CMK (cell line): ENCODE measurements around the gene SAMD4A.
A peak's percentile ranks its signal among the peaks of the same experiment; 100 is the strongest.

Source experiments
- DNase-seq: peaks from one replicate; pipeline ENCODE4 v3.0.0-alpha.2; 2010; ENCODE audit warnings: low read depth

The SAMD4A gene

DNA sequence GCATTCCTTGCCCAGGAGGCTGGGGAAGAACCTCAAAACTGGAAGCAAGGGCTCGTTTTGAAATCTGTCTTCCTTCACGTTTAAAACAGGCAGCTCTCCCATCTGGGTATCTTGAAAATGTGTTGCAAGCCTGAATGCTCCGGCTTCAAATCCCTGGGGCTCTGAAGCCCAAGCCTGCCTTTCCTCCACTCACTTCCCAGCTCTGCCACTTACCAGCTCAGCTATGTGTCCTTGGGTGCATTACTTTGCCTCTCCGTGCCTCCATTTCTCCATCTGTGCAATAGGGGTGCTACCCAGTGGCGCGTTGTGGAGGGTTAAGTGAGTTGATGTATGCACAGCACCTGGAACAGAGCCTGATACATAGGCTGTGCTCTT is 238.1 kb downstream of the SAMD4A start:
- no peak for DNase-seq

DNA sequence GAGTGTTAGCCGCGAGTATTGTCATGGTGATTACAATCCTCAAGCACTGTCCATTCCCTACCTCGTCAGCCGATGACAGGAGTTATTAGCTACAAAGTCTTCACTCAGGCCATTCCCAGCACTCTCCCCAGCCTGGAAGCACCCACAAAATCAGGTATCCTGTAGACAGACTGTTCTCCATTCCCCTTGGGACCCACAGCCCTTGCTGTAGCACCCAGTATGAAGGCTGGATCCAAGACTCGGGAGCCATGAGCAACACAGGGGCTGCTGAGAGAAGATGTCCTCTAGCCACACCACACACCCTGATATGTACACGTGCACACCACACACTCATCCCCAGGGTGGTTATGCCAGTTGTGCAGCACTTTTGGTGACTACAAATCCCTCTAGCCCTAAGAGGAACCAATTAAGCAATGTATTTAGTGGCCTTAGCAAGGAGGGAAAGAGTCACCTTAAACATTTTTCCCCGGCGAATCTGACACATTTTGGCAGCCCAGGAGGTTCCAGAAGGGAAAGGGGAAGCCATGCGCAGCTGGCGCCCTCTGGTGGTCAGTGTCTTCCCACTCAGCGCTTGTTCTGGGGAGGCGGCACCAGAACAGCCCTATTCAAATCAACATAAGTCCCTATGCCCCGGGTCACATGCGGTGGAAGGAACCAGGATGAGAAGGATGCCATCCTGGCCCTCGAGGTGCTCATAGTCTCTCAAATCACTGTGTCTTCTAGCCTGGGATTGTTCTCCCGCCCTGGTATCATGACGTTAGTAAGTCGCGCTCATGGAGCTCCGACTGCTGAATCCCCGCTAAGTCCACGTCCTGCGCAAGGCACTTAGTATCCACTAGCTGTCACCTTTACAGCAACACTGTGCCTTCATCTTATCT is 238.8 kb downstream of the SAMD4A start:
- peak; percentile 33 for DNase-seq

- DNase-seq = no peak
Observed at GRCh38 chr14:54806616-54807015, 239.7 kb downstream of the SAMD4A start.

GRCh38 chr14:54807428-54807827 is 240.5 kb downstream of the SAMD4A start:
- DNase-seq = no peak

DNA sequence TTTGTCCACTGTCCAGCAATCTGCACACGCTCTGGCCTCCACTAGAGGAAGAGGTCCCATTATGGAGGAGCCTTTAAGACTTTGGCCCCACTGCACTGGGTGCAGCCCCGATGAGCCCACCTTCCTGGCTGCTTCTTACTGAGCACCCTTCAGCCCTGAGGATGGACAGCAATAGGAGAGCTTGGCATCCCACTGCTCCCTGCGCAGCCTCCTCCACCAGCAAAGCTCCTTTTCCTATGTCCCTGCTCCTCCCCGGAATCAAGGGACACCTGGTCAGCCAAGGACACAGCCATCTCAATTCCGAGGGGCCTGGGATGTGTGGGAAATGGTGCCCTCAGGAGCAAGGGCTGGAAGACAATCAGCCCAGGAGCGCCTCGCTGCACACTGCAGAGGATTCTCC is 241.0 kb downstream of the SAMD4A start:
- no peak for DNase-seq

DNA sequence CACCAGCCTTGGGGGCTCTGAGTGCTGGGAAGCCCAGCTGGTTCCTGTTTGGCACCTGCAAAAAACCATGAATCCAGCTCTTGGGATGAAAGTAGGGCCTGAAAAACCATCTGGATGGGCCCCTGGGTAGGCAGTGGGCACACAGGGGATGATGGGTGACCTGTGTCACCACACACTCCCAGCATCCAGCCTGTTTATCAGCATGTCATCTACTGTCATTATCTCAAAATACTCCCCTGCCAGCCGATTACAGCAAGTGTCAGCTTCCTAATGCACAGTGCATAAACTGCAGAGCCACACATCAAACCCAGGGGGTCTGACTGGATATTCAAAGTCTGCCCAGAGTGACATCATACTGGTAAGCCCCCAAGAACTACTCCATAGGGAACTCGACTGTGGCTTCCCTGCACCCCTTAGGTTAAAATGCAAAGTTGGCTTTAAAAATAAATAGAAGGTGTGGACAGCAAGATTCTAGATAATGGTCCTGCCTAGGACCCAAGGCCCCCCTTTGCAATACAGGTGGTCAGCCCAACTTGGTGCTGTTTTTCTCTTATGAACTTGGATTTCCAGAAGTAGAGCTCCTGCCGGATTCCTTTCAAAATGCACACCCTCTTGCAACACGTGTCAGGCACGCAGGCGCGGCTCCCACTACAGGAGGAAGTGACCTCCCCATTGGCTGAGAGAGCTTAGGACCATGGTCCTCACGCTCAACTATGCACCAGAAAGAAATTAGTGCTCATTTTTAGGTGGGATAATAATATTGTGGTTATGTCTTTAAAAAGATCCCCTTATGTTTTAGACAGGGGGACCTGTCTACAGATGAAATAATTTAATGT is 241.6 kb downstream of the SAMD4A start:
- no peak for DNase-seq

DNA sequence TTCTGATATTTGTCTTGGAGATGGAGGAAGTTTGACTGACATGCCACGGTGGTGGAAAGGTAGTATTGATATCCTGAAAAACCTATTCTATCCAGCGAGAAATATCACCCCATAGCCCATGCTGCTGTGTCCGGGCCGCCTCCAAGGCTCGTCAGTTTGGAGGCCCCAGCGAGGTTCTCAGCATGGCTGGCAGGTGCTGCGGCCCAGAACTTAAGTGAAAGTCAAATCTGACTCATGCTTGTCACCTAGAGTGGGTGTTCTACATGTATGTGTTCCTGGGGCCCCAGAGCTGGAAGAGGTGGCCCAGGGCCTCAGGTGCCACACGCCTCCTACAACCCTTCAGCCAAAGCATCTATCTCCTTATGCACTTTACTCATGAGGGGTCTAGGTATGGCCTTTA is 242.8 kb downstream of the SAMD4A start:
- DNase-seq = no peak

DNA sequence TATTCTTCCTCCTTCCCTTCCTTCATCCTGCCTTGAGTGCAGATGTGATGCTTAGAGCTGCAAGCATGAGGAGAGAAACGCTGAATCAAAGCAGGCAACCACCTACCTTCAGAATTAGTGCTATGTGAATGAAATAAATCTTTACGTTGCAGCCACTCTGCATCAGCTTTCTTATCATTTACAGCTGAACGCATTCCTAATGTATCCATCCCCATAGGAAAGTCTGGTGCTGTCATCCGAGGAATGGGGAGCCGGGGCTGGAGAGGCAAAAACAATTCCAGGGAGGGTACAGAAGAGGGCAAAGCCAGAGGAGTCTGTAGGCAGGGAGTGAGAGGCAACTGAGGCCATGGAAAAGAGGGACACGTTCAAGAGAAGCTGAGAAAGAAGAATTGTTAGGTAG is 245.7 kb downstream of the SAMD4A start:
- no peak for DNase-seq

GRCh38 chr14:54813081-54813480 is 246.2 kb downstream of the SAMD4A start:
- DNase-seq = no peak

DNA sequence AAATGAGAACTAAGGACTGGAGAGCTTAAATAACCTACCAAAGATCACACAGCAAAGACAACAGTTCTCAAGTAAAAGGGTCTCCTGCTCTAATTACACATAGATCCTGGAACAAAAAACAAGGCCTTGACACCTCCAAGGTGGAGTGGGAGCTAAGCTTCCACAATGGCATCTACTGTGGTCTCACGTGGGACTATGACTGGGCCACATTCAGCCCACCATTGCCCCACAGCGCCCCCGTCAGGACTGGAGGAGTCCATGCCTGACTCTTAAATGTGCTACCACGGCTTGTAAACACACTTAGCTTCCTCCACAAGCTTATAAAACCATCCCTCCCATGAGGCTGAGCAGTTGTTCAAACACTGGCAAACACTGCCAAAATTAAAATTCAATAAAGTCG is 247.1 kb downstream of the SAMD4A start:
- no peak for DNase-seq

DNA sequence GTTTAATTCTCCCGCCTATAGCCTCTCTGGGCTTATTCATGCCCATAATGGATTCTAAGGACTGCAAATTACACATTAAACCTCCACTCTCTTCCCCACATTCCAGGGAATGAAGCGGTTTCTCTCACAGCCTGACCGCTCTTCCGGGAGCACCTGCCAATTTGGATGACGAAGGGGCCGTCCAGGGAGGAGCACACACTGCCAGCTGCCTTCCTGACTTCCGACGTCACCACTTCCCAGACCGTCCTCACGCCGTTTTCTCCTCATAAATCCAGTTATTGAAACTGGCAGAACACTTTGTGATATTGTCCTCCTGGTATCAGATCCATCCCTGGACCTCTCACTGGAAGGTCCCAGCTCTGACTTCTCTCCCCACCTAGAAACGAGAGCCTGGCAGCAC is 248.1 kb downstream of the SAMD4A start:
- no peak for DNase-seq

GRCh38 chr14:54815515-54815914 is 248.6 kb downstream of the SAMD4A start:
- DNase-seq = no peak

DNA sequence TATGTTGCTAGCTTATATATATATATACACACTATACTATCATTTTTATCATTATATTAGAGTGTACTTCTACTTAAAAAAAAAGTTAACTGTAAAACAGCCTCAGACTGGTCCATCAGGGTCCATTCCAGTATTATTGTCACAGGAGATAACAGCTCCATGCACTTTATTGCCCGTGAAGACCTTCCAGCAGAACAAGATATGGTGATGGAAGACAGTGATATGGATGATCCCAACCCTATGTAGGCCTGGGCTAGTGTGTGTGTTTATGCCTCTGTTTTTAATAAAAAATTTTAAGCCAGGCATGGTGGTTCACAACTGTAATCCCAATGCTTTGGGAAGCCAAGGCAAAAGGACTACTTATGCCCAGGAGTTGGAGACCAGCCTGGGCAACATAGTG is 249.5 kb downstream of the SAMD4A start:
- DNase-seq = no peak

DNA sequence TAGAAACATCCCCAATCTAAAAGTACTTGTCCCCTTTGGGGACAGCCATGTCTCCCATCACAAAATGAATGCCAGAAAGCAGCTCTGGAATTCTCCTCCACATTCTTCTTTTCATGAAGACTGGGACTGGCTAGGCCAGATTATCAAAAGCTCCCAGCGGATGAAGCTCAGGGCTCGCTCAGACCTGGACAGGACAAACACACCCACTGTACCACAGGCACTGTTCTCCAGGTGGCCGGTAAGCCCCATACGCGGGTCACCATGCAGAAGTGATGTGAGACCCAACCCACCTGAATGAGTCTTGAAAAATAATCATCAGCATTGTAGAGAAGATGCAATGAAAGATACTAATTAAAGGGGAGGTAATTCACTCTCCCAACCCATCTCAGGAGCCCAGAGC is 250.6 kb downstream of the SAMD4A start:
- DNase-seq = no peak

DNA sequence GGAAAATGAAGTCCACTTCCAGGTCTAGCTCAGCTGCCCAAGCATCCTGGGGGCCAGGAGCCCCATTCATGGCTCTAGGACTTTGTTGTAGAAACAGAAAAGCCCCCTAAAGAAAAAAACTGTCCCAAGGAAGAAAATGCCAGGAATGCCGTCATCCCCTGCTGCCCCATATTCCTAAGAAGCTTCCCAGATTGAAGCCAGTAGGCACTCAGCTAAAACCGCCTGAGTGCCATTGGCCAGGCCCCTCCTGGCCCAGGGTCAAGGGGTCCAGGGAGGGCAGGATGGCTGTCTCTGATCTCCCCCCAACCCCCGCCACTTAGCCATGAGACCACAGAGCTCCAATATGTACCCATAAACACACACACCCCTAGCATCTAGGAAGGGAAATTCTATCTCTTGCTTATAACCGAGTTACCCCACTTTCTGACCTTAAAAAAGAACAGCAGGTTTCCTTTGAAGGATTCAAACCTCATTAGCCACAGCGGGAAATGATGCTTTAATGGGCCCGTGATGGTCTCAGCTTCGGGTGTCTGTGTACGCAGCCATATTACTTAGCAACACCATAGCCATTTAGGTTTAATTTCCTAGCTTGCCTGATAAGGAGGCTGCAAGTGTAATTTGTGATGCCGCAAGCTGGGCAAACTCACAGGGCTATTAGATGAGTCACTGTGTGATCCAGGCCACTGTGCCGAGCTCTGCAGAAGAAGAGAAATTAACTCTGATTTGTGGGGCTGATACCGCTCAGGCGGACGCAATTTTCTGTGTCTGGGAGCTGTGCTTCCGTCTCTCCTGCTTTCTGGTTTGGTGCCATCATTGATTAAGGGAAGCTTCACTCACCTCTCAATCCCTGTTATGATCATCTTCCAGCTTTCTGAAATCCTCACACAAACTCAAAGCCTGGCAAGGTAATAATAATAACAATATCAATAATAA is 251.5 kb downstream of the SAMD4A start:
- no peak for DNase-seq

DNA sequence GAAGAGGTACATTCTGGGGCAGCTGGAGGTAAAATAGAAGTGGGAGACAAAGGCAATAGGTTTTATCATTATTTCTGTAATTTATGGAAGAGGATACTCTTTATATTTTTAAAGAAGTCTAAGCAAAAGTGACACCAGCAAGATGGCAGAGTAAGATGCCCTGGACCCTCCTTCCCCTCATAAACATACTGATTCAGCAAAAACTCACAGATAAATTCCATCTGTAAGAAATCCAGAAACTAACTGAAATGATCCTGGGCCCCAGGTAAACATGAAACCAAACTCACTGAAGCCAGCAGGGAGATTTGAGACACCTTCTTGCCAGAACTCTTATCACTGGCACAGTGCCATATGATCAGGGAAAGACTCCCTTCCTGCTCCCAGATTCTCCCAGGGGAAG is 255.8 kb downstream of the SAMD4A start:
- DNase-seq = no peak

- DNase-seq = no peak
Observed at GRCh38 chr14:54823757-54824549, 257.0 kb downstream of the SAMD4A start.

DNA sequence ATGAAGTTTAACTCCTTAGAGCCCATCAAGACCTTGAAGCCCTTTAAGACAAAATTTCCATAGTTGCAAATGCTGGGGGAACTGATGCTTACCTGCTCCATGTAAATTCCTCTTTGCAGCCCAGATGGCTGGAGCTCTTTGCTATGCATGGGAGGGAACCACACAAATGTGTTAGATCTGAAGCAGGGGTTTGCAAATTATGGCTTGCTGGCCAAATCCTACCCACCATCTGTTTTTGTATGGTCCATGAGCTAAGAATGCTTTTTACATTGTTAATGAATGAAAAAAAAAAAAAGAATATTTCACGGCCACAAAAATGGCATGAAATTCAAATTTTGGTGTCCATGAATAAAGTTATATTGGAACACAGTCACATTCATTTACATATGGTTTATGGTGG is 261.1 kb downstream of the SAMD4A start:
- no peak for DNase-seq

- DNase-seq = no peak
Observed at GRCh38 chr14:54829486-54830224, 262.7 kb downstream of the SAMD4A start.

DNA sequence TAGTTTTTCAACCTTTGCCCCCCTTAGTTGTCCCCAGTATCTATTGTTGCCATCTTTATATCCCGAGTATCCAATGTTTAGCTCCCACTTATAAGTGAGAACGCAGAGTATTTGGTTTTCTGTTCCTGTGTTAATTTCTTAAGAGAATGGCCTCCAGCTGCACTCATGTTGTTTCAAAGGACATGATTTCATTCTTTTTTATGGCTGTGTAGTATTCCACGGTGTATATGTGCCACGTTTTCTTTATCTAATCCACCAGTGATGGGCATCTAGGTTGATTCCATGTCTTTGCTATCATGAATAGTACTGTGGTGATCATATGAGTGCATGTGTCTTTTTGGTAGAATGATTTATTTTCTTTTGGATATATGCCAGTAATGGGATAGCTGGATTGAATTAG is 263.7 kb downstream of the SAMD4A start:
- no peak for DNase-seq

GRCh38 chr14:54834081-54834480 is 267.2 kb downstream of the SAMD4A start:
- no peak for DNase-seq
